ENCODE results near the gene TTLL6.

GRCh38 chr17:48759288-48759687, 57.7 kb downstream of the TTLL6 start:
- TF ChIP-seq, protein P1, sequence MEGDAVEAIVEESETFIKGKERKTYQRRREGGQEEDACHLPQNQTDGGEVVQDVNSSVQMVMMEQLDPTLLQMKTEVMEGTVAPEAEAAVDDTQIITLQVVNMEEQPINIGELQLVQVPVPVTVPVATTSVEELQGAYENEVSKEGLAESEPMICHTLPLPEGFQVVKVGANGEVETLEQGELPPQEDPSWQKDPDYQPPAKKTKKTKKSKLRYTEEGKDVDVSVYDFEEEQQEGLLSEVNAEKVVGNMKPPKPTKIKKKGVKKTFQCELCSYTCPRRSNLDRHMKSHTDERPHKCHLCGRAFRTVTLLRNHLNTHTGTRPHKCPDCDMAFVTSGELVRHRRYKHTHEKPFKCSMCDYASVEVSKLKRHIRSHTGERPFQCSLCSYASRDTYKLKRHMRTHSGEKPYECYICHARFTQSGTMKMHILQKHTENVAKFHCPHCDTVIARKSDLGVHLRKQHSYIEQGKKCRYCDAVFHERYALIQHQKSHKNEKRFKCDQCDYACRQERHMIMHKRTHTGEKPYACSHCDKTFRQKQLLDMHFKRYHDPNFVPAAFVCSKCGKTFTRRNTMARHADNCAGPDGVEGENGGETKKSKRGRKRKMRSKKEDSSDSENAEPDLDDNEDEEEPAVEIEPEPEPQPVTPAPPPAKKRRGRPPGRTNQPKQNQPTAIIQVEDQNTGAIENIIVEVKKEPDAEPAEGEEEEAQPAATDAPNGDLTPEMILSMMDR (IDR thresholded peaks at IDR 0.05): no peak
- TF ChIP-seq POLR2A (IDR thresholded peaks at IDR 0.05; ENCODE audit: low read depth) (no peak), POLR2AphosphoS5 (IDR thresholded peaks at IDR 0.05) (no peak)

Measured in esophagus muscularis mucosa (tissue), 3 donors.